ENCODE measurements around the gene CC2D1B.

The CC2D1B gene

DNA sequence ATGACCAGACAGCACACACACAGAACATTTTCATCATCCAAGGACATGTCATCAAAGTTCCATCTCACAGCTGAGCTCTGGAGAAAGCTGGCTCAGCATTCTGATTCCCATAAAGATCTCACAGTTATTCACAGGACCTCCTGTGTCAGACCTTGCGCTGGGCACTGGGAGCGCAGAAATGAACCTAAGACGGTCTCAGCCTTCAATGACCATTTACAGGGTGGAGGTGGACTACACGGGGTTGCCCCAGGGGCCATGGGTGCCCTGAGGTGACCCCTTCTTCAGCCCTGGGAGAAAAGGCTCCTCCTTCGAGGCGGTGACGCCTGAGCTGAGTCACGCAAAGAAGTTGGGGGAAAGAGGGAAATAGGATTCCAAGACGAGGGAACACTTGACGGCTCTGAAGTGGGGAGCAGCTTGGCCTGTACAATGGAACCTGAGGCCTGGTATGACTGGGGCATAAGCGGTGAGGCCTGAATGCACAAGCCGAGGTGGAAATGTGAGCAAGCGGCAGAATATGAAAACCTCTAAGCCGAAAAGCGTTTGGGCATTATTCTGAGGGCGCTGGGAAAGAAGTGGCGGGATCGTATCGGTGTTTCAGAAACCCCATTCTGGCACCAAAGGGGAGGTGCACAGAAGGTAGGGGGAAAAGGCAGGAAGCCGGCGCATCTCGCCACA, 797 bp downstream of the CC2D1B start:
- peak overlapping the region; percentile 93 for H3K4me2 ChIP-seq (ENCODE audit: low read length)
- H3K27me3 ChIP-seq (ENCODE audit: control insufficient read depth, low read length) = no peaks in the 10 kb centered on the region

DNA sequence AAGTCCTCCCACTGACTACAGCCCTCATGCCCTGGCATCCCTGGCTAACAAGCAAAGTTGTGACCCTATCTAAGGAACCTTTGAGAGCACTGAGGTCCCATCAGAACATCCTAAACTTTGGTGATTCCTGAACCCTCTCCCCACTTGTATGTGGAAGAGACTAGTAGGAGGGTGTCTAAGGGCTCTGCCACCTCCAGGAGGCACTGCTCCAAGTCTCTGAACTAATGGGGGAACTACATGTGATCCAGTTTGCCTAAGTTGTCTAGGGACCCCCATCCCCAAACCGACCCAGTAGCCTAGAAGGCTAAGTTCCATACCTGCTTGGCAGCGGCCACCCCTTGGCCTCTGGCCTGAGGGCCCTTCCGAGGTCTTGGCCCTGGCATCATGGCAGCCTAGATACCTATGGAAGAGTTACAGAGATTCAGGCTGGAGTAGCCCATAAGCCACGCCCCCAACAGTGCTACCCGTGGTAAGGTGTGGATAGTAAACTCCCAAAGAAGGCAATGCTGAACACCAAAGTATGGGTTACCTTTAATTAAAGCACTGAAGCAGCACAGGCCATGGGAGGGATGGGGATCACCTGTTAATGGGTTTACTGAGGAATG, 1.7 kb downstream of the CC2D1B start:
- H3K9me3 ChIP-seq (ENCODE audit: control insufficient read depth, insufficient read depth, low read length) = no peaks in the 10 kb centered on the region
- peaks cover 21% of the 10 kb centered on the region for H3K79me2 ChIP-seq (ENCODE audit: control insufficient read depth, low read length)
- peaks cover 5% of the 10 kb centered on the region; the same call in 1 of the 2 replicates for H3F3A ChIP-seq (ENCODE audit: control insufficient read depth, insufficient read depth)
- no peaks in the 10 kb centered on the region for H3K9me2 ChIP-seq (replicated peaks; ENCODE audit: control insufficient read depth, low read length)
- no peak for TF ChIP-seq EZH2phosphoT487 (IDR thresholded peaks at IDR 0.05; ENCODE audit: borderline replicate concordance, low read length)
- TF ChIP-seq, protein P1, sequence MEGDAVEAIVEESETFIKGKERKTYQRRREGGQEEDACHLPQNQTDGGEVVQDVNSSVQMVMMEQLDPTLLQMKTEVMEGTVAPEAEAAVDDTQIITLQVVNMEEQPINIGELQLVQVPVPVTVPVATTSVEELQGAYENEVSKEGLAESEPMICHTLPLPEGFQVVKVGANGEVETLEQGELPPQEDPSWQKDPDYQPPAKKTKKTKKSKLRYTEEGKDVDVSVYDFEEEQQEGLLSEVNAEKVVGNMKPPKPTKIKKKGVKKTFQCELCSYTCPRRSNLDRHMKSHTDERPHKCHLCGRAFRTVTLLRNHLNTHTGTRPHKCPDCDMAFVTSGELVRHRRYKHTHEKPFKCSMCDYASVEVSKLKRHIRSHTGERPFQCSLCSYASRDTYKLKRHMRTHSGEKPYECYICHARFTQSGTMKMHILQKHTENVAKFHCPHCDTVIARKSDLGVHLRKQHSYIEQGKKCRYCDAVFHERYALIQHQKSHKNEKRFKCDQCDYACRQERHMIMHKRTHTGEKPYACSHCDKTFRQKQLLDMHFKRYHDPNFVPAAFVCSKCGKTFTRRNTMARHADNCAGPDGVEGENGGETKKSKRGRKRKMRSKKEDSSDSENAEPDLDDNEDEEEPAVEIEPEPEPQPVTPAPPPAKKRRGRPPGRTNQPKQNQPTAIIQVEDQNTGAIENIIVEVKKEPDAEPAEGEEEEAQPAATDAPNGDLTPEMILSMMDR (IDR thresholded peaks at IDR 0.05; ENCODE audit: low read depth, low read length, poor library complexity, severe bottlenecking) = peak; percentile 42
- H4K20me1 ChIP-seq (ENCODE audit: control insufficient read depth, insufficient read depth, low read depth, low read length) = no peaks in the 10 kb centered on the region
- H3K27ac ChIP-seq (ENCODE audit: low read depth, low read length) = no peak overlapping the region
- H3K36me3 ChIP-seq (ENCODE audit: control insufficient read depth, low read length) = peaks cover 41% of the 10 kb centered on the region
- peak overlapping the region; percentile 93 for H3K4me2 ChIP-seq (ENCODE audit: low read length)
- H3K4me3 ChIP-seq (ENCODE audit: low read length) = peak overlapping the region; percentile 82; the same call in 1 of the 2 replicates
- H3K27me3 ChIP-seq (ENCODE audit: control insufficient read depth, low read length) = no peaks in the 10 kb centered on the region
- peaks cover 21% of the 10 kb centered on the region for H3K4me1 ChIP-seq (ENCODE audit: control insufficient read depth, low read length)

More for the DNA sequence above, 797 bp downstream of the CC2D1B start:
- Histone ChIP-seq H3F3A (ENCODE audit: control insufficient read depth, insufficient read depth) (peaks cover 8% of the 10 kb centered on the region; the same call in 1 of the 2 replicates), H3K9me2 (replicated peaks; ENCODE audit: control insufficient read depth, low read length) (no peaks in the 10 kb centered on the region), H3K27ac (ENCODE audit: low read depth, low read length) (peak overlapping the region; percentile 54; the same call in 1 of the 2 replicates), H3K4me1 (ENCODE audit: control insufficient read depth, low read length) (peaks cover 21% of the 10 kb centered on the region), H3K9me3 (ENCODE audit: control insufficient read depth, insufficient read depth, low read length) (no peaks in the 10 kb centered on the region), H3K36me3 (ENCODE audit: control insufficient read depth, low read length) (peaks cover 34% of the 10 kb centered on the region), H3K79me2 (ENCODE audit: control insufficient read depth, low read length) (peaks cover 21% of the 10 kb centered on the region), H4K20me1 (ENCODE audit: control insufficient read depth, insufficient read depth, low read depth, low read length) (no peaks in the 10 kb centered on the region), H3K4me3 (ENCODE audit: low read length) (peak overlapping the region; percentile 82)
- TF ChIP-seq, protein P1 (IDR thresholded peaks at IDR 0.05; ENCODE audit: low read depth, low read length, poor library complexity, severe bottlenecking) = no peak
- TF ChIP-seq EZH2phosphoT487 (IDR thresholded peaks at IDR 0.05; ENCODE audit: borderline replicate concordance, low read length) = no peak

DNA sequence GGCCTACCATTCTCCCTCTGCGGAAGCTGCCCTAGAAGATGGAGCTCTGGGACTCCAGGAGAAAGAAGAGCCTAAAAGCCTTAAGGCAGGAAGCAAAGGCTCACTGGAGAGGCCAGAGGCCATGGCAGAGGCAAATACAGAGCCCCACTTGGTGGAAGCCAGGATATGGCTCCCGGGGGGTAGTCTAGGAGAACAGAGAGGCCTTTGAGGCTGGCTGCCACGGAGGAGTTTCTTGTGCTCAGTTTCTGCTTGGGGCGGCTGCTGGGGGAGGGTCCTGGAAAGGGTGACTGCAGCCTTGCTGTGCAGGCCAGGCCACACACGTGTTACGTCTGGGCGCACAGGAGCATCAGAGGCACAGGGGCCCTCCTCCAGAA, 5.4 kb downstream of the CC2D1B start:
- Histone ChIP-seq H3K4me1 (ENCODE audit: control insufficient read depth, low read length) (peaks cover 11% of the 10 kb centered on the region), H3K4me3 (ENCODE audit: low read length) (no peak overlapping the region), H3K9me3 (ENCODE audit: control insufficient read depth, insufficient read depth, low read length) (no peaks in the 10 kb centered on the region), H3K4me2 (ENCODE audit: low read length) (no peak overlapping the region), H3K9me2 (replicated peaks; ENCODE audit: control insufficient read depth, low read length) (no peaks in the 10 kb centered on the region), H3K36me3 (ENCODE audit: control insufficient read depth, low read length) (peaks cover 74% of the 10 kb centered on the region), H3F3A (ENCODE audit: control insufficient read depth, insufficient read depth) (no peaks in the 10 kb centered on the region), H3K27ac (ENCODE audit: low read depth, low read length) (no peak overlapping the region), H3K27me3 (ENCODE audit: control insufficient read depth, low read length) (no peaks in the 10 kb centered on the region), H4K20me1 (ENCODE audit: control insufficient read depth, insufficient read depth, low read depth, low read length) (no peaks in the 10 kb centered on the region), H3K79me2 (ENCODE audit: control insufficient read depth, low read length) (peaks cover 18% of the 10 kb centered on the region)
- TF ChIP-seq, protein P1 (IDR thresholded peaks at IDR 0.05; ENCODE audit: low read depth, low read length, poor library complexity, severe bottlenecking) = no peak
- no peak for TF ChIP-seq EZH2phosphoT487 (IDR thresholded peaks at IDR 0.05; ENCODE audit: borderline replicate concordance, low read length)

Measured in DOHH2 (cell line).